PFSK-1 (cell line): ENCODE data around the gene GRIK1.

Source experiments
- FOXP2 ChIP-seq: optimal IDR thresholded peaks from 2 replicates; pipeline ENCODE3; 2011; ENCODE audit warnings: borderline replicate concordance, control low read depth, inconsistent platforms; ENCODE audit not compliant: insufficient read depth; ENCODE audit errors: extremely low read length, extremely low read depth
- POLR2AphosphoS5 ChIP-seq: IDR thresholded peaks from 2 replicates; pipeline ENCODE4 v1.6.1; 2012; ENCODE audit warnings: low read depth, mild to moderate bottlenecking, control low read depth, low read length, moderate library complexity
- SIN3A ChIP-seq: IDR thresholded peaks from 2 replicates; pipeline ENCODE4 v1.6.1; 2012; ENCODE audit warnings: mild to moderate bottlenecking, low read length, moderate library complexity, borderline replicate concordance; ENCODE audit not compliant: insufficient read depth
- TAF1 ChIP-seq: IDR thresholded peaks from 2 replicates; pipeline ENCODE4 v1.6.1; 2012; ENCODE audit warnings: low read length, control low read depth, borderline replicate concordance; ENCODE audit not compliant: insufficient read depth
- TF ChIP-seq, protein P1 (sequence below), 2 experiments: IDR thresholded peaks; 2 replicates each; pipeline versions ENCODE4 v1.6.1 to v1.8.0; 2011 to 2012; ENCODE audit warnings: low read depth in 2 of 2, low read length in 2 of 2, control low read depth in 1 of 2, inconsistent platforms in 1 of 2, mild to moderate bottlenecking in 1 of 2, moderate library complexity in 1 of 2; ENCODE audit not compliant: insufficient read depth in 1 of 2

The GRIK1 gene

DNA sequence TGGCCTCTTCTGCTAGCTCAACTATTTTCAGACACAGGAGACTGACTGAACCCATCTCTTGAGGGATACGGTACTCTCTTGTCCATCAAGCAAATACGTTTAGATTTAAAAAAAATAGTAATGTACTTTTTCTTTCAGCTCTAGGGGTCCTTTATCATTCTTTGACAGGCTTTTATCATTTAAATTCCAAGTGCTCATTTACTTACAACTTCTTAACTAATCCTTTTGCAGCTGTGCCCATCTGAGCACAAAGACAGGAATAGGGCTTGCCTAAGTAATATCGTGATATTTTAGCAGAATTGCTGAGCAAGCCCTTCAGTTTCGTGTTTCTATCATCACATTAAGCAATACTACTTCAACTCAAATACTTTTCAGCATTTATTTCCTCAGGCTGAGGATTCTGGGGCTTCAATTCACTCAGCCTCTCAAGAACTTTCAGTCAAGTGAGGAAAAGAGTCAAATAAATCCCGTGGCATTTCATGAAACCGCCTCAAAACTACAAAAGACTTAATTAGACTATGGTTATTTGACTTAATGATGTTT, 323.5 kb downstream of the GRIK1 start:
- TF ChIP-seq FOXP2 (no peak), SIN3A (no peak), TAF1 (no peak), POLR2AphosphoS5 (no peak)
- TF ChIP-seq, protein P1, sequence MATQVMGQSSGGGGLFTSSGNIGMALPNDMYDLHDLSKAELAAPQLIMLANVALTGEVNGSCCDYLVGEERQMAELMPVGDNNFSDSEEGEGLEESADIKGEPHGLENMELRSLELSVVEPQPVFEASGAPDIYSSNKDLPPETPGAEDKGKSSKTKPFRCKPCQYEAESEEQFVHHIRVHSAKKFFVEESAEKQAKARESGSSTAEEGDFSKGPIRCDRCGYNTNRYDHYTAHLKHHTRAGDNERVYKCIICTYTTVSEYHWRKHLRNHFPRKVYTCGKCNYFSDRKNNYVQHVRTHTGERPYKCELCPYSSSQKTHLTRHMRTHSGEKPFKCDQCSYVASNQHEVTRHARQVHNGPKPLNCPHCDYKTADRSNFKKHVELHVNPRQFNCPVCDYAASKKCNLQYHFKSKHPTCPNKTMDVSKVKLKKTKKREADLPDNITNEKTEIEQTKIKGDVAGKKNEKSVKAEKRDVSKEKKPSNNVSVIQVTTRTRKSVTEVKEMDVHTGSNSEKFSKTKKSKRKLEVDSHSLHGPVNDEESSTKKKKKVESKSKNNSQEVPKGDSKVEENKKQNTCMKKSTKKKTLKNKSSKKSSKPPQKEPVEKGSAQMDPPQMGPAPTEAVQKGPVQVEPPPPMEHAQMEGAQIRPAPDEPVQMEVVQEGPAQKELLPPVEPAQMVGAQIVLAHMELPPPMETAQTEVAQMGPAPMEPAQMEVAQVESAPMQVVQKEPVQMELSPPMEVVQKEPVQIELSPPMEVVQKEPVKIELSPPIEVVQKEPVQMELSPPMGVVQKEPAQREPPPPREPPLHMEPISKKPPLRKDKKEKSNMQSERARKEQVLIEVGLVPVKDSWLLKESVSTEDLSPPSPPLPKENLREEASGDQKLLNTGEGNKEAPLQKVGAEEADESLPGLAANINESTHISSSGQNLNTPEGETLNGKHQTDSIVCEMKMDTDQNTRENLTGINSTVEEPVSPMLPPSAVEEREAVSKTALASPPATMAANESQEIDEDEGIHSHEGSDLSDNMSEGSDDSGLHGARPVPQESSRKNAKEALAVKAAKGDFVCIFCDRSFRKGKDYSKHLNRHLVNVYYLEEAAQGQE (IDR thresholded peaks at IDR 0.05; ENCODE audit: insufficient read depth in 1 of 2, low read depth in 2 of 2, low read length in 2 of 2), result no peak

DNA sequence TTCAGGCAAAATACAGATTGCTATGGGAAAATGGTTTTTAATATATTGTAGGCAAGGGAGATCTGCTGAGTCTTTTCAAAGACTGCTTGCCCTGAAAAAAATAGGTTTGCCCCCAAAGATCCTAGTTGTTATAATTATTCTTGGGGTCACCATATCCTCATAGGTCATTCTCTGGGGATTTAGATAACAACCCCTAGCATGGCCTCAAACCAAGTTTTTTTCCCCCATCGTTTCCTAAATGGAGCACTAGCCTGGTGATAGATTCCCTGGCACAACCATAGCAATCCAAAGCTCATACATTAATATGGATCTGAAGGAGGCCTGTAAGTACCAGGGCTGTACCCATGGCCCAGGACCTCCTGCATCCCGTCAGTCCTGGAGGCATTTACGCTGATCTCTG, 325.9 kb downstream of the GRIK1 start:
- TF ChIP-seq SIN3A (no peak), FOXP2 (no peak), POLR2AphosphoS5 (no peak), TAF1 (no peak)
- TF ChIP-seq, protein P1 (IDR thresholded peaks at IDR 0.05; ENCODE audit: insufficient read depth in 1 of 2, low read depth in 2 of 2, low read length in 2 of 2), result no peak

DNA sequence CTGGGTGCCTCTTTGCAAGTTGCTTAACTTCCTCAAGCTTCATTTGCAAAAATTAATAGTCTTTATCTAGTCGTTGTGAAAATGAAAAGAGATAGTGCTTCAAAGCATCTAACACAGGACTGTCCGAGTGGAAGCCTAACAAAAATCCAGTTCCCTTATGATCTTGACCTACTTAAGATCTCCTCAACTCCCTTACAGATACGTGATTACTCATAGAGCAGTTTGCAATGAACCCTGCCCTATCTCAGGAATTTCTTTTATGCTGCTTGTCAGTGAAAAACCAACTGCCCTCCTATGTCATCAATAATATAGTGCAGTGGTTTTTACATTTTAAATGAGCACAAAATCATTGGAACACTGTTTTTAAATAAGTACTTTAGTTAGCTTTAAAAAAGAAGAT, 326.8 kb downstream of the GRIK1 start:
- no peak for TF ChIP-seq FOXP2
- TF ChIP-seq, protein P1 (IDR thresholded peaks at IDR 0.05; ENCODE audit: insufficient read depth in 1 of 2, low read depth in 2 of 2, low read length in 2 of 2), result no peak
- TF ChIP-seq POLR2AphosphoS5, result no peak
- no peak for TF ChIP-seq TAF1
- no peak for TF ChIP-seq SIN3A

DNA sequence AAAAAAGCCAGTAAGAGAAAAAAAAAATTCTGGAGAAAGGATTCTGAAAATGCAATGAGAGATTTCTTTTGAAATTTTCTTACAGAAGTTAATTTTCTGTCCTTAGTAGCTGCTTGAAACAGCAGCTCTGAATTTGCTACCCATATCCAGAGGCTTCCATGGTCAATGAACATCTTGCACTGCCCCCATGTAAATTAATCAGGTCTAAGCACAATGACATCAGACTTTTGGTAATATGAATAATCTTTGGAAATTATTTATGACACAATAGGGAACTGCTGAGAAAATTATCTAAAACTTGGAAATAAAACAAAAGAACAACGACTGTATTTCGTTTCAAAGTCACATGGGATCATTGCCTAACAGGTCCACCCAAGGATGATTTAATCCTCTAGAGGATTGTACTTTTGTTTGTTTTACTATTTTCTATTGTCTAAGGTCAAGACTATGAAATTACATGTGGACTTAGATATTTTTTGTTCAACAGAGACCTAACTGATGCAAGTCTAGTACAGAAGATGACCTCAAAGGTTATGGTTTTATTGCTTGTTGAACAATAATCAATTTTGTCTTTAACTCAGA, 328.9 kb downstream of the GRIK1 start:
- TF ChIP-seq, protein P1 (IDR thresholded peaks at IDR 0.05; ENCODE audit: insufficient read depth in 1 of 2, low read depth in 2 of 2, low read length in 2 of 2), result no peak
- no peak for TF ChIP-seq POLR2AphosphoS5
- no peak for TF ChIP-seq FOXP2
- TF ChIP-seq SIN3A, result no peak
- TF ChIP-seq TAF1, result no peak
